HG03469 (cell line): Measurements from ENCODE around the gene GALNT9.
"Not testable (repeated sequence)": the region's sequence is repeated elsewhere in the genome, so short reads cannot be mapped to it uniquely, and the experiment has no call there.

Experiments used
- ATAC-seq: cut with Tn5 transposase; IDR thresholded peaks from one replicate; pipeline ENCODE4 v1.9.1; 2021; ENCODE audit warnings: mild to moderate bottlenecking, moderate library complexity, moderate number of reproducible peaks; ENCODE audit not compliant: unreplicated experiment

The GALNT9 gene

GRCh38 chr12:132267873-132268272 lies 61.5 kb downstream of the GALNT9 start:
- no peak for ATAC-seq

GRCh38 chr12:132266802-132267201 lies 62.6 kb downstream of the GALNT9 start:
- ATAC-seq = no peak

- no peak for ATAC-seq
Observed at GRCh38 chr12:132266370-132266769, 63.0 kb downstream of the GALNT9 start.

- not testable (repeated sequence) for ATAC-seq
Observed at GRCh38 chr12:132265822-132266221, 63.6 kb downstream of the GALNT9 start.

- ATAC-seq = no peak
Observed at GRCh38 chr12:132265056-132265800, 64.2 kb downstream of the GALNT9 start.

- ATAC-seq = no peak
Observed at GRCh38 chr12:132264086-132265010, 65.0 kb downstream of the GALNT9 start.

- no peak for ATAC-seq
Observed at GRCh38 chr12:132263451-132264049, 65.8 kb downstream of the GALNT9 start.

GRCh38 chr12:132263061-132263360 lies 66.4 kb downstream of the GALNT9 start:
- no peak for ATAC-seq

- ATAC-seq = no peak
Observed at GRCh38 chr12:132262256-132263060, 66.9 kb downstream of the GALNT9 start.

- ATAC-seq = no peak
Observed at GRCh38 chr12:132261328-132262138, 67.9 kb downstream of the GALNT9 start.

GRCh38 chr12:132260721-132261120 lies 68.7 kb downstream of the GALNT9 start:
- no peak for ATAC-seq

- ATAC-seq = no peak
Observed at GRCh38 chr12:132259872-132260695, 69.3 kb downstream of the GALNT9 start.

- ATAC-seq = no peak
Observed at GRCh38 chr12:132259364-132259871, 70.0 kb downstream of the GALNT9 start.

- ATAC-seq = no peak
Observed at GRCh38 chr12:132258543-132258942, 70.8 kb downstream of the GALNT9 start.

GRCh38 chr12:132257955-132258490 lies 71.4 kb downstream of the GALNT9 start:
- ATAC-seq = no peak

- no peak for ATAC-seq
Observed at GRCh38 chr12:132257206-132257954, 72.0 kb downstream of the GALNT9 start.

- ATAC-seq = no peak
Observed at GRCh38 chr12:132256646-132257045, 72.7 kb downstream of the GALNT9 start.

- no peak for ATAC-seq
Observed at GRCh38 chr12:132255642-132256041, 73.7 kb downstream of the GALNT9 start.
